A549 (cell line): ENCODE measurements around the gene RNF130. TPM values are rescaled to one million over a fixed set of nuclear protein-coding genes. Genes with fewer than 3 reads are reported as not detected.

Experiments used
- ATAC-seq, 2 experiments: fragments of 200-7000 bp in 1 of 2; fragments of >200 bp in 1 of 2; cut with Nextera tagmentation in 1 of 2; cut with Tn5 transposase in 1 of 2; 3 replicates each; pipeline versions ENCODE4 v1.8.0 to v1.9.1; 2018 to 2020; ENCODE audit warnings: mild to moderate bottlenecking in 1 of 2, moderate library complexity in 1 of 2
- CTCF ChIA-PET: fragments of 300-600 bp; sonication (Branson Sonifier 250); formaldehyde crosslinking; extraction: SDS; loops from one replicate; lab custom pipeline; 2021; ENCODE audit warnings: antibody characterized with exemption, inconsistent platforms; lab: Yijun Ruan, JAX
- POLR2A ChIA-PET: fragments of 350-600 bp; formaldehyde crosslinking; extraction: SDS; loops from one replicate; lab custom pipeline; 2021; ENCODE audit warnings: antibody characterized with exemption, inconsistent platforms; lab: Yijun Ruan, JAX
- DNase-seq, 2 experiments: peaks; one replicate each; pipeline versions ENCODE4 v3.0.0 to v3.0.0-alpha.2; 2011 to 2016; ENCODE audit warnings: low read depth in 1 of 2, low spot score in 1 of 2
- FAIRE-seq: peaks from 2 replicates; lab custom pipeline; 2011; peaks lifted over from hg19 to GRCh38; lab: Jason Lieb, UNC
- H3K27ac ChIP-seq, 2 experiments: fragments of >200 bp; sonication (Bioruptor Twin); formaldehyde crosslinking; 3 replicates each; pipeline ENCODE4 v1.5.1; 2016 to 2017
- H3K4me1 ChIP-seq: fragments of >200 bp; sonication (Bioruptor Twin); formaldehyde crosslinking; 3 replicates; pipeline ENCODE4 v1.6.1; 2016
- H3K4me2 ChIP-seq: fragments of >200 bp; sonication (Bioruptor Twin); formaldehyde crosslinking; 3 replicates; pipeline ENCODE4 v1.6.1; 2016
- H3K4me3 ChIP-seq: fragments of >200 bp; sonication (Bioruptor Twin); formaldehyde crosslinking; 3 replicates; pipeline ENCODE4 v1.5.1; 2016
- H3K9me3 ChIP-seq: fragments of >200 bp; sonication (Bioruptor Twin); formaldehyde crosslinking; 3 replicates; pipeline ENCODE4 v1.6.1; 2016
- BCL3 ChIP-seq: fragments of >200 bp; sonication (Bioruptor Twin); formaldehyde crosslinking; IDR thresholded peaks from 3 replicates; pipeline ENCODE4 v1.6.1; 2016
- BHLHE40 ChIP-seq: IDR thresholded peaks from 2 replicates; pipeline ENCODE4 v1.6.1; 2012; ENCODE audit warnings: low read depth, low read length, inconsistent platforms
- CBX8 ChIP-seq: fragments of 200-600 bp; sonication (generic); IDR thresholded peaks from 2 replicates; pipeline ENCODE4 v1.6.1; 2016
- CEBPB ChIP-seq, 2 experiments: fragments of >200 bp in 1 of 2; sonication (Bioruptor Twin) in 1 of 2; formaldehyde crosslinking in 1 of 2; IDR thresholded peaks; 2 replicates each; pipeline ENCODE4 v1.6.1; 2012 to 2016
- CTCF ChIP-seq: fragments of >200 bp; sonication (Bioruptor Twin); formaldehyde crosslinking; IDR thresholded peaks from 3 replicates; pipeline ENCODE4 v1.5.1; 2016
- EHMT2 ChIP-seq: fragments of 200-600 bp; sonication (generic); IDR thresholded peaks from 2 replicates; pipeline ENCODE4 v1.6.1; 2016; ENCODE audit warnings: antibody characterized with exemption, low read depth, mild to moderate bottlenecking, moderate library complexity
- ELK1 ChIP-seq: fragments of 150-350 bp; IDR thresholded peaks from 2 replicates; pipeline ENCODE4 v1.6.1; 2014; ENCODE audit warnings: low read depth, mild to moderate bottlenecking, low read length
- FOXS1 ChIP-seq: fragments of 250-450 bp; sonication (Bioruptor Pico); IDR thresholded peaks from 2 replicates; pipeline ENCODE4 v1.5.0; 2020; ENCODE audit warnings: mild to moderate bottlenecking, moderate library complexity
- HEYL ChIP-seq: fragments of 250-450 bp; sonication (Bioruptor Pico); IDR thresholded peaks from 2 replicates; pipeline ENCODE4 v1.8.0; 2021; ENCODE audit warnings: mild to moderate bottlenecking, moderate library complexity
- HOXA7 ChIP-seq: fragments of 250-450 bp; sonication (Bioruptor Pico); IDR thresholded peaks from 2 replicates; pipeline ENCODE4 v1.5.0; 2020; ENCODE audit warnings: mild to moderate bottlenecking, moderate library complexity
- MAFK ChIP-seq: fragments of 450-650 bp; IDR thresholded peaks from 2 replicates; pipeline ENCODE4 v1.6.1; 2014; ENCODE audit not compliant: partially characterized antibody
- MYC ChIP-seq: IDR thresholded peaks from 2 replicates; pipeline ENCODE4 v1.6.1; 2012; ENCODE audit warnings: mild to moderate bottlenecking, inconsistent platforms, low read length, improper control_type of control experiment, borderline replicate concordance
- NFE2L2 ChIP-seq: fragments of 150-350 bp; conservative IDR thresholded peaks from 2 replicates; pipeline ENCODE4 v1.6.1; 2014; ENCODE audit warnings: low read length
- POLR2A ChIP-seq: IDR thresholded peaks from 2 replicates; pipeline ENCODE4 v1.6.1; 2012; ENCODE audit warnings: mild to moderate bottlenecking, low read length
- RARB ChIP-seq: fragments of 250-450 bp; sonication (Bioruptor Pico); IDR thresholded peaks from 2 replicates; pipeline ENCODE4 v1.8.0; 2021; ENCODE audit warnings: mild to moderate bottlenecking, moderate library complexity
- REST ChIP-seq: fragments of 200-600 bp; sonication (generic); IDR thresholded peaks from 2 replicates; pipeline ENCODE4 v1.6.1; 2016; ENCODE audit warnings: antibody characterized with exemption, mild to moderate bottlenecking, moderate library complexity
- RFX5 ChIP-seq: fragments of 450-650 bp; IDR thresholded peaks from 2 replicates; pipeline ENCODE4 v1.7.1; 2014; ENCODE audit warnings: antibody characterized with exemption, mild to moderate bottlenecking, moderate library complexity
- TFCP2L1 ChIP-seq: fragments of 250-450 bp; sonication (Bioruptor Pico); IDR thresholded peaks from 2 replicates; pipeline ENCODE4 v1.5.0; 2021; ENCODE audit warnings: mild to moderate bottlenecking
- ZFP36 ChIP-seq: fragments of 450-650 bp; IDR thresholded peaks from 2 replicates; pipeline ENCODE4 v1.6.1; 2014; ENCODE audit warnings: borderline replicate concordance; ENCODE audit not compliant: partially characterized antibody
- WGBS: methylation state at CpG from one replicate; pipeline ENCODE4 v1.1.6; 2017; ENCODE audit errors: missing lambda C conversion rate; 5-methylcytosine and 5-hydroxymethylcytosine counted together
- polyA plus RNA-seq, 4 experiments: library from polyadenylated mRNA; depleted of rRNA in 3 of 4; stranded (reverse); fragments of >200 nt; fragmentation: RNase III in 1 of 4; extraction: RNeasy Plus Mini Kit Qiagen cat#74134 plus additional on column Dnase treatment in 1 of 4; gene quantifications; 2 replicates in 3 of 4; 3 replicates in 1 of 4; pipeline ENCODE4 v1.2.3, GENCODE V29; 2011 to 2017
- TF ChIP-seq, protein P1 (sequence below): fragments of 250-450 bp; sonication (Bioruptor Pico); IDR thresholded peaks from 2 replicates; pipeline ENCODE4 v1.5.0; 2020; ENCODE audit warnings: low read depth, mild to moderate bottlenecking, moderate library complexity
- TF ChIP-seq, protein P2 (sequence below): IDR thresholded peaks from 2 replicates; pipeline ENCODE4 v1.6.1; 2012

Gene RNF130
- polyA plus RNA-seq, 2 of the 4 experiments (the other 2 are of a cell fraction): 33.3 to 50.1 TPM

DNA sequence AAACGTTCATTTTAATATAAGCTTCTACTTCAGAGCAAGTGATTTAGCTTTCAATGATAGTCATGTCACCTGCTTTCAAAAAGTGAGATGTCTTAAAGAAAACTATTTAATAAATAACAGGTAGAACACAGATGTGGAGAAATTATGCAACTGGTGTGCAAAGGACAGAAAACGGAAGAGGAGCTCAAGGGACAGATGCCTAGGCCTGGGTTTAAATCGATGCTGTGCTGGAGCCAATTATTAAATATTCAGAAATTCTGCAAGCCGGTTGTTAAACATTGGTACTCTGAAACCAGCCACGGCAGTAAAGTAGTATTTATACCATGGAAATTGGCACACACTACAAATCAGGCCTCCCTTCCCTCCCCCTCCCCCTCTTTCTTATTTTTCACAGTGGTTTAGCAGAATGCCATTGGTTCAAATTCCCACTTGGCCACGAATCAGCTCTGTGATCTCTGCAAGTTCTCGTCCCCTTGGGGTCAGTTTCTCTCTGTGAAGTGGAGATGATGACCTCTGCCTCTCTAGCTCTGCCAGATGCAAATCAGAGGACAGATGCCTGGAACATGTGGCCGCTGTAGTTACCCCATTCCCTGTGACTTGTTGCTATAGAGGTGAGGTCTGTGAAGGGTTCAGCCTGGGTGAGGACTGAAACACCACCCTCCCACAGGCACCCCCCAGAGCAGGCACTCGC is 6.2 kb upstream of the RNF130 start (continued):
- TF ChIP-seq REST (no peak), BCL3 (no peak)

DNA sequence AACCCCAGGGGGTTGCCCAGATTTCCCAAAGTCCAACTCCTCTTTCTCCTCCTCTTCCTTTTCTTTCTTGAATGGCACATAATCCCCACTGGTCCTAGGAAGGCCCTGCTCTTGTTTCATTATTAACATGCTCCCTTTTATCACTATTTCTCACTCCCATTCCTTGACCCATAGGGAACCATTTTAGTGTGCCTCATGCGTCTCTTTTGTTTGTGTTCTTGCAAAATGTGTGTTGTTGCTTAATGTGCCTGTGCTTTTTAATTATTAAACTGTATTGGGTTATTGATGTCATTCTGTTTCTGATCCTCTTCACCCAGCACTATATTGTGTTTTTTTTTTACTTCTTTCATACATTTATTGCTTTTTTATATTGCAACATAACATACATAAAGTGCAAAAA is 4.1 kb upstream of the RNF130 start:
- DNase-seq (no peak), FAIRE-seq (no peak), ATAC-seq (no peak)
- Histone ChIP-seq H3K4me3 (no peak overlapping the region), H3K9me3 (peaks cover 12% of the 10 kb centered on the region), H3K4me1 (no peaks in the 10 kb centered on the region), H3K27ac (no peak overlapping the region), H3K4me2 (no peak overlapping the region)
- ChIA-PET CTCF (interaction anchor here (0.6 to 9.1 kb wide), 2 partner anchors 16 to 169 kb away, joined by 3 to 73 read pairs; no protein-coding TSS in a partner anchor), POLR2A (no interaction called here)
- TF ChIP-seq CBX8: no peak
- TF ChIP-seq MYC: no peak
- TF ChIP-seq, protein P1, sequence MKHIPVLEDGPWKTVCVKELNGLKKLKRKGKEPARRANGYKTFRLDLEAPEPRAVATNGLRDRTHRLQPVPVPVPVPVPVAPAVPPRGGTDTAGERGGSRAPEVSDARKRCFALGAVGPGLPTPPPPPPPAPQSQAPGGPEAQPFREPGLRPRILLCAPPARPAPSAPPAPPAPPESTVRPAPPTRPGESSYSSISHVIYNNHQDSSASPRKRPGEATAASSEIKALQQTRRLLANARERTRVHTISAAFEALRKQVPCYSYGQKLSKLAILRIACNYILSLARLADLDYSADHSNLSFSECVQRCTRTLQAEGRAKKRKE (CRISPR knock-in tag): no peak
- TF ChIP-seq TFCP2L1 (CRISPR knock-in tag): no peak
- no peak for TF ChIP-seq POLR2A
- no peak for TF ChIP-seq BHLHE40
- TF ChIP-seq ELK1: no peak
- TF ChIP-seq RARB (CRISPR knock-in tag): no peak
- WGBS: 44% methylated on average over 1 of the region's 1 CpG

GRCh38 chr5:180074462-180074861 is 2.9 kb upstream of the RNF130 start:
- POLR2A ChIA-PET: no interaction called here
- H3K27ac ChIP-seq: no peak overlapping the region
- H3K9me3 ChIP-seq: peaks cover 12% of the 10 kb centered on the region
- no peak for ATAC-seq
- H3K4me1 ChIP-seq: peaks cover 11% of the 10 kb centered on the region
- TF ChIP-seq RFX5 (no peak), BCL3 (no peak), NFE2L2 (no peak), BHLHE40 (no peak), ELK1 (no peak), FOXS1 (no peak), HEYL (CRISPR knock-in tag) (no peak), RARB (CRISPR knock-in tag) (no peak), ZFP36 (no peak), MAFK (no peak), EHMT2 (no peak), HOXA7 (CRISPR knock-in tag) (no peak), CTCF (no peak), CEBPB (IDR thresholded peaks at IDR 0.05) (no peak)
- TF ChIP-seq, protein P2, sequence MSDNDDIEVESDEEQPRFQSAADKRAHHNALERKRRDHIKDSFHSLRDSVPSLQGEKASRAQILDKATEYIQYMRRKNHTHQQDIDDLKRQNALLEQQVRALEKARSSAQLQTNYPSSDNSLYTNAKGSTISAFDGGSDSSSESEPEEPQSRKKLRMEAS: no peak
- TF ChIP-seq, protein P1 (CRISPR knock-in tag): no peak
- TF ChIP-seq, all 56 proteins: peak for 0
- H3K4me2 ChIP-seq: no peak overlapping the region
- CTCF ChIA-PET: no interaction called here
- 53% methylated on average over 4 of the region's 4 CpGs for WGBS
- FAIRE-seq (no peak), DNase-seq (no peak)
- H3K4me3 ChIP-seq: no peak overlapping the region
